PC-9 (cell line): ENCODE results near the gene APOH. TPM values are rescaled to one million over a fixed set of nuclear protein-coding genes. Genes with fewer than 3 reads are reported as not detected.
A peak's percentile ranks its signal among the peaks of the same experiment; 100 is the strongest.

Experiments used
- BruUV-seq: library from RNA; stranded (reverse); fragments of 400-500 nt; replicated peaks from 2 replicates; lab custom pipeline; 2021; lab: Mats Ljungman, UMichigan
- CTCF ChIA-PET: fragments of 300-600 bp; sonication (Branson Sonifier 250); formaldehyde crosslinking; loops from one replicate; lab custom pipeline; 2022; ENCODE audit warnings: antibody characterized with exemption; lab: Charles Lee
- POLR2A ChIA-PET: fragments of 300-600 bp; sonication (Branson Sonifier 250); formaldehyde crosslinking; loops from one replicate; lab custom pipeline; 2022; ENCODE audit warnings: antibody characterized with exemption; ENCODE audit not compliant: unreplicated experiment; lab: Charles Lee
- DNase-seq, 2 experiments: peaks; one replicate each; pipeline versions ENCODE4 v3.0.0 to v3.0.0-alpha.2; 2015 to 2022; ENCODE audit warnings: mixed read lengths in 1 of 2
- H2AFZ ChIP-seq: fragments of 200-600 bp; sonication (generic); 2 replicates; pipeline ENCODE4 v1.8.1; 2017; ENCODE audit warnings: antibody characterized with exemption
- H3F3A ChIP-seq: fragments of 200-600 bp; sonication (generic); 2 replicates; pipeline ENCODE4 v1.8.1; 2017; ENCODE audit warnings: antibody characterized with exemption, mild to moderate bottlenecking, low read depth; ENCODE audit not compliant: insufficient read depth
- H3K27ac ChIP-seq: fragments of 200-600 bp; sonication (generic); 2 replicates; pipeline ENCODE4 v1.6.1; 2016; ENCODE audit warnings: mixed run types
- H3K27me3 ChIP-seq: fragments of 200-600 bp; sonication (generic); 2 replicates; pipeline ENCODE4 v1.6.1; 2016; ENCODE audit warnings: low read depth, mixed run types; ENCODE audit not compliant: insufficient read depth
- H3K36me3 ChIP-seq: fragments of 200-600 bp; sonication (generic); 2 replicates; pipeline ENCODE4 v1.6.1; 2016; ENCODE audit warnings: low read depth, mixed run types
- H3K4me1 ChIP-seq: fragments of 200-600 bp; sonication (generic); replicated peaks from 2 replicates; pipeline ENCODE4 v1.6.1; 2016; ENCODE audit warnings: mixed run types; ENCODE audit not compliant: insufficient read depth
- H3K4me2 ChIP-seq: fragments of 200-600 bp; sonication (generic); 2 replicates; pipeline ENCODE4 v1.6.1; 2017; ENCODE audit warnings: mixed run types
- H3K4me3 ChIP-seq: fragments of 200-600 bp; sonication (generic); 2 replicates; pipeline ENCODE4 v1.6.1; 2016; ENCODE audit warnings: mixed run types
- H3K79me2 ChIP-seq: fragments of 200-600 bp; sonication (generic); 2 replicates; pipeline ENCODE4 v1.6.1; 2017; ENCODE audit warnings: low read depth, mixed run types
- H3K9me2 ChIP-seq: fragments of 200-600 bp; sonication (generic); 2 replicates; pipeline ENCODE4 v1.8.1; 2017; ENCODE audit warnings: mild to moderate bottlenecking; ENCODE audit not compliant: insufficient read depth
- H3K9me3 ChIP-seq: fragments of 200-600 bp; sonication (generic); 2 replicates; pipeline ENCODE4 v1.8.1; 2016; ENCODE audit warnings: low read depth; ENCODE audit not compliant: insufficient read depth
- H4K20me1 ChIP-seq: fragments of 200-600 bp; sonication (generic); 2 replicates; pipeline ENCODE4 v1.8.1; 2017; ENCODE audit not compliant: insufficient read depth
- CTCF ChIP-seq: fragments of 200-600 bp; sonication (generic); conservative IDR thresholded peaks from 2 replicates; pipeline ENCODE4 v1.6.1; 2017; ENCODE audit warnings: mixed run types, antibody characterized with exemption, mild to moderate bottlenecking, moderate library complexity
- EZH2 ChIP-seq: fragments of 200-600 bp; sonication (generic); IDR thresholded peaks from 2 replicates; pipeline ENCODE4 v1.8.0; 2017; ENCODE audit warnings: antibody characterized with exemption, low read depth
- intact Hi-C: fragments of 100-400 bp; cut with micrococcal nuclease; formaldehyde crosslinking; loops from one replicate; pipeline ENCODE4 v1.10.0; 2022; ENCODE audit not compliant: unreplicated experiment
- total RNA-seq: library from RNA; stranded (reverse); gene quantifications from 2 replicates; pipeline ENCODE4 v1.2.3, GENCODE V29; 2021

Gene APOH
- total RNA-seq, 1 experiment from 2014 or later = not detected

GRCh38 chr17:66191593-66192377, 37.4 kb downstream of the APOH start, which contains the start of gene CEP112:
Gene CEP112 (minus strand): TSS chr17:66192133.
- H2AFZ ChIP-seq = peak within 1 kb of the TSS; percentile 92
- DNase-seq = peak in 1 of 2 experiments; percentile 73
- H3K4me2 ChIP-seq = peak within 1 kb of the TSS; percentile 82
- H3K27ac ChIP-seq = no peak within 1 kb of the TSS
- intact Hi-C loops = no loop called here
- H3K9me3 ChIP-seq = no peaks in the 10 kb centered on the region
- POLR2A ChIA-PET = no interaction called here
- H3K36me3 ChIP-seq = no peaks in the 10 kb centered on the region
- BruUV-seq = TSS peak; percentile 74
- H3F3A ChIP-seq = peaks cover 23% of the 10 kb centered on the region
- CTCF ChIA-PET = no interaction called here
- H3K9me2 ChIP-seq = no peaks in the 10 kb centered on the region
- H3K4me3 ChIP-seq = peak within 1 kb of the TSS; percentile 91
- no peaks in the 10 kb centered on the region for H3K27me3 ChIP-seq
- TF ChIP-seq EZH2 = no peak
- TF ChIP-seq CTCF = no peak
- H3K4me1 ChIP-seq = peaks cover 15% of the 10 kb centered on the region
- H3K79me2 ChIP-seq = no peaks in the 10 kb centered on the region
- no peaks in the 10 kb centered on the region for H4K20me1 ChIP-seq

GRCh38 chr17:66190738-66191592, 38.2 kb downstream of the APOH start:
- H3K4me2 ChIP-seq = peak overlapping the region; percentile 82
- TF ChIP-seq CTCF (no peak), EZH2 (no peak)
- BruUV-seq = no TSS peak
- POLR2A ChIA-PET = no interaction called here
- intact Hi-C loops = no loop called here
- H2AFZ ChIP-seq = peak overlapping the region; percentile 92
- no peak for DNase-seq
- peak overlapping the region; percentile 91 for H3K4me3 ChIP-seq
- peaks cover 15% of the 10 kb centered on the region for H3K4me1 ChIP-seq
- H3K27ac ChIP-seq = no peak overlapping the region
- peaks cover 23% of the 10 kb centered on the region for H3F3A ChIP-seq
- no peaks in the 10 kb centered on the region for H3K9me2 ChIP-seq
- no peaks in the 10 kb centered on the region for H3K36me3 ChIP-seq
- H3K27me3 ChIP-seq = no peaks in the 10 kb centered on the region
- no peaks in the 10 kb centered on the region for H3K79me2 ChIP-seq
- CTCF ChIA-PET = no interaction called here
- H4K20me1 ChIP-seq = no peaks in the 10 kb centered on the region
- no peaks in the 10 kb centered on the region for H3K9me3 ChIP-seq

- TF ChIP-seq EZH2 (no peak), CTCF (no peak)
- intact Hi-C loops = no loop called here
- Histone ChIP-seq H3K79me2 (no peaks in the 10 kb centered on the region), H3K9me2 (no peaks in the 10 kb centered on the region), H3K4me1 (peaks cover 15% of the 10 kb centered on the region), H3K9me3 (no peaks in the 10 kb centered on the region), H4K20me1 (no peaks in the 10 kb centered on the region), H3K27me3 (no peaks in the 10 kb centered on the region), H3K36me3 (no peaks in the 10 kb centered on the region), H2AFZ (no peak overlapping the region), H3K4me2 (no peak overlapping the region), H3K4me3 (no peak overlapping the region), H3K27ac (no peak overlapping the region), H3F3A (peaks cover 23% of the 10 kb centered on the region)
- no peak for DNase-seq
- CTCF ChIA-PET = interaction anchor here (0.7 kb wide), 1 partner anchor 893 kb away, joined by 7 read pairs; no protein-coding TSS in a partner anchor
- POLR2A ChIA-PET = no interaction called here
- no TSS peak for BruUV-seq
These were observed 41.5 kb downstream of the APOH start for GRCh38 chr17:66187718-66188117.
